Stimulated activated CD8-positive, alpha-beta memory T cell treated with anti-CD3 and anti-CD28 coated beads, Interleukin-7, amount 100 ng/mL, for 4 hours (primary cell): Measurements from ENCODE around the gene OBP2B.

Experiments
- DNase-seq, 2 donors: peaks; one replicate each; pipeline ENCODE4 v3.0.0-alpha.2; 2020; ENCODE audit warnings: low read depth in 2 of 2

The OBP2B gene

GRCh38 chr9:133167096-133167730 is 41.8 kb downstream of the OBP2B start:
- no peak for DNase-seq

GRCh38 chr9:133166392-133166791 is 42.7 kb downstream of the OBP2B start:
- DNase-seq: no peak

- no peak for DNase-seq
Observed at GRCh38 chr9:133165452-133165730, 43.7 kb downstream of the OBP2B start.

- DNase-seq: no peak
Observed at GRCh38 chr9:133164191-133164590, 44.9 kb downstream of the OBP2B start.

GRCh38 chr9:133163504-133164172 is 45.4 kb downstream of the OBP2B start, which contains the start of gene GBGT1:
TSS of gene GBGT1 (minus strand) at chr9:133163914. CDS start at chr9:133162412, 1,502 bp downstream.
- no peak for DNase-seq

- no peak for DNase-seq
Observed at GRCh38 chr9:133162861-133163503, 46.1 kb downstream of the OBP2B start.

- no peak for DNase-seq
Observed at GRCh38 chr9:133161547-133161950, 47.5 kb downstream of the OBP2B start.

- no peak for DNase-seq
Observed at GRCh38 chr9:133160742-133161546, 48.1 kb downstream of the OBP2B start.

- DNase-seq: no peak
Observed at GRCh38 chr9:133158695-133159094, 50.4 kb downstream of the OBP2B start.
